Activated gamma-delta T cell treated with anti-CD3 and anti-CD28 coated beads, Interleukin-2, amount 50 U/mL, for 16 hours (primary cell): ENCODE data around the gene NUDCD2.

Experiments
- DNase-seq: peaks from one replicate; pipeline ENCODE4 v3.0.0-alpha.2; 2020; ENCODE audit warnings: low read depth

Gene NUDCD2

GRCh38 chr5:163459819-163460561 is at the start of gene NUDCD2:
Gene NUDCD2 (minus strand): TSS chr5:163460102. CDS start chr5:163460050, 52 bp downstream.
- DNase-seq, result peak; percentile 92

GRCh38 chr5:163509291-163509951 is 49.5 kb upstream of the NUDCD2 start:
- no peak for DNase-seq

- no peak for DNase-seq
These were observed 48.9 kb upstream of the NUDCD2 start for GRCh38 chr5:163508753-163509152.

GRCh38 chr5:163506726-163507125 is 46.8 kb upstream of the NUDCD2 start:
- no peak for DNase-seq

GRCh38 chr5:163506095-163506457 is 46.2 kb upstream of the NUDCD2 start:
- peak; percentile 1 for DNase-seq

GRCh38 chr5:163505368-163506094 is 45.6 kb upstream of the NUDCD2 start, which contains the start of gene MAT2B:
Gene MAT2B (plus strand): TSS chr5:163505619. CDS start chr5:163505687, 68 bp downstream.
- DNase-seq, result peak; percentile 93

- no peak for DNase-seq
These were observed 45.1 kb upstream of the NUDCD2 start for GRCh38 chr5:163505049-163505367.

GRCh38 chr5:163504079-163504931 is 44.4 kb upstream of the NUDCD2 start:
- peak; percentile 17 for DNase-seq

- peak; percentile 4 for DNase-seq
These were observed 43.5 kb upstream of the NUDCD2 start for GRCh38 chr5:163503106-163504078.

GRCh38 chr5:163502521-163502920 is 42.6 kb upstream of the NUDCD2 start:
- no peak for DNase-seq

GRCh38 chr5:163498886-163499285 is 39.0 kb upstream of the NUDCD2 start:
- no peak for DNase-seq

- DNase-seq, result no peak
These were observed 37.4 kb upstream of the NUDCD2 start for GRCh38 chr5:163497315-163497714.

- DNase-seq, result no peak
These were observed 36.4 kb upstream of the NUDCD2 start for GRCh38 chr5:163496286-163496685.

- no peak for DNase-seq
These were observed 29.8 kb upstream of the NUDCD2 start for GRCh38 chr5:163489745-163490075.

- no peak for DNase-seq
These were observed 29.3 kb upstream of the NUDCD2 start for GRCh38 chr5:163489055-163489744.

GRCh38 chr5:163478982-163479271 is 19.0 kb upstream of the NUDCD2 start:
- no peak for DNase-seq

GRCh38 chr5:163478126-163478981 is 18.5 kb upstream of the NUDCD2 start:
- DNase-seq, result no peak

- no peak for DNase-seq
These were observed 15.5 kb upstream of the NUDCD2 start for GRCh38 chr5:163475411-163475810.

- DNase-seq, result no peak
These were observed 13.8 kb upstream of the NUDCD2 start for GRCh38 chr5:163473635-163474243.
